Mucosa of rectum (tissue), 2 donors: ENCODE measurements around the gene STUM.
A peak's percentile ranks its signal among the peaks of the same experiment; 100 is the strongest.

Experiments used
- H3K27ac ChIP-seq, 2 donors: one replicate each; pipeline ENCODE4 v1.7.0; 2013; ENCODE audit warnings: inconsistent platforms in 2 of 2, low read depth in 2 of 2, low read length in 2 of 2
- H3K27me3 ChIP-seq, 2 donors: one replicate each; pipeline ENCODE4 v1.7.0; 2013; ENCODE audit warnings: low read length in 2 of 2; ENCODE audit not compliant: control insufficient read depth in 2 of 2, insufficient read depth in 2 of 2
- H3K36me3 ChIP-seq, 2 donors: one replicate each; pipeline ENCODE4 v1.7.0; 2013; ENCODE audit warnings: low read length in 2 of 2; ENCODE audit not compliant: control insufficient read depth in 2 of 2, insufficient read depth in 2 of 2
- H3K4me1 ChIP-seq, 2 donors: one replicate each; pipeline ENCODE4 v1.7.0; 2013; ENCODE audit warnings: low read length in 2 of 2, mild to moderate bottlenecking in 1 of 2; ENCODE audit not compliant: control insufficient read depth in 2 of 2, insufficient read depth in 2 of 2
- H3K4me3 ChIP-seq, 2 donors: one replicate each; pipeline ENCODE4 v1.7.0; 2013; ENCODE audit warnings: low read length in 2 of 2
- H3K9ac ChIP-seq, 2 donors: one replicate each; pipeline ENCODE4 v1.7.0; 2013; ENCODE audit warnings: low read length in 2 of 2, low read depth in 1 of 2, mild to moderate bottlenecking in 1 of 2
- H3K9me3 ChIP-seq, 2 donors: one replicate each; pipeline ENCODE4 v1.7.0; 2013; ENCODE audit warnings: low read length in 2 of 2; ENCODE audit not compliant: control insufficient read depth in 2 of 2
- donor health status: healthy.
- donor health status: Normal muscosa, but diverticular disease.

Gene STUM

DNA sequence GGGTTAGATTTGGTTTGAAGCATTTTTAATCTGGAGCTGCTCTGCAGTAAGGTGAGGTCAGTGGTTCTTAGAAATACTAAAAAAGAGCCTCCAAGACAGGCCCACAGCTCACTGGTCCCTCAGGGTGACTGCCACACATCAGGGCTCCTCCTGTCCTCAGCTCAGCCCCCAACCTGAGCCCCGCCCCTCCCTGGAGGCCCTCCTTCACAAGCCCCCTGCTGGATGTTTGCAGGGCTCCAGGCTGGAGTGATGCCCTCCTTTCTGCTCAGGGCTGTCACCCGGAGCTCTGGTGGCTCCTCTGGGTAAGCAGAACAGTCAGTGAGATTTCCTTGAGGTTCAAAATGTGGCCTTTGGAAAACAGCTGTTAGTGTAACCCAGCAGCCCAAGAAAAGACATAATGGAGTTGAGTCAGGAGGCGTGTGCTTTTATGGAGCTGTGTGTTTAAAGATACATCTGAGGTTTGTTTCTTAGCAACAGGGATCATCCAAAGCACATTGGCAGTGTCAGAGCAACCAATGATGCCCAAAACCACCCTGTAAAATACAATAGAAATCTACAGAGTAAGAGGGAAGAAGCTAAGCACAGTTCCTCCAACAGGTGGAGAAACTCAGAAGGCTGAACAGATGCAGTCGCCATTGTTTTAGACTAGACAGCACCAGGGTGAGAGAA, 21.4 kb downstream of the STUM start:
- no peak overlapping the region for H3K4me3 ChIP-seq
- no peak overlapping the region for H3K9ac ChIP-seq
- no peak overlapping the region for H3K27ac ChIP-seq
- no peaks in the 10 kb centered on the region for H3K36me3 ChIP-seq
- no peaks in the 10 kb centered on the region for H3K4me1 ChIP-seq
- no peaks in the 10 kb centered on the region for H3K9me3 ChIP-seq
- H3K27me3 ChIP-seq = peaks cover 0 to 2% of the 10 kb centered on the region in 2 donors

DNA sequence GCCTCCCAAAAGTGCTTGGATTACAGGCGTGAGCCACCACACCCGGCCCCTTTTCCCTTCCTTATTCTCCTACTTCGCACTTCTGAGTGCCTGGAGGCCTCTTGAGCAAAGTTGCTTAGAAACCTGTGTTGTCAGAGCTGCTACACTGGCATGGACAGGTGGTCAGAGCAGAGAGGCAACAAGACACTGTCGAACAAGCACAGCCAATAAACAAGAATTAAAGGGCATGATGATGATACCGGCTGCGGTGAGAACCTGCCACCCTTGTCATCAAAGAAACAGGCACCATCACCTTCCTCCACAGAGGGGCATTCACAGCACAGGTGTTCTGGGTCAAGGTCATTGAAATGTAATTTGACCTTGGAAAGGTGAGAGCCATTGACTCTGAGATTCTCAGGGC, 23.3 kb downstream of the STUM start:
- no peaks in the 10 kb centered on the region for H3K9me3 ChIP-seq
- no peaks in the 10 kb centered on the region for H3K36me3 ChIP-seq
- H3K4me1 ChIP-seq = no peaks in the 10 kb centered on the region
- no peaks in the 10 kb centered on the region for H3K27me3 ChIP-seq
- H3K9ac ChIP-seq = no peak overlapping the region
- no peak overlapping the region for H3K4me3 ChIP-seq
- no peak overlapping the region for H3K27ac ChIP-seq

DNA sequence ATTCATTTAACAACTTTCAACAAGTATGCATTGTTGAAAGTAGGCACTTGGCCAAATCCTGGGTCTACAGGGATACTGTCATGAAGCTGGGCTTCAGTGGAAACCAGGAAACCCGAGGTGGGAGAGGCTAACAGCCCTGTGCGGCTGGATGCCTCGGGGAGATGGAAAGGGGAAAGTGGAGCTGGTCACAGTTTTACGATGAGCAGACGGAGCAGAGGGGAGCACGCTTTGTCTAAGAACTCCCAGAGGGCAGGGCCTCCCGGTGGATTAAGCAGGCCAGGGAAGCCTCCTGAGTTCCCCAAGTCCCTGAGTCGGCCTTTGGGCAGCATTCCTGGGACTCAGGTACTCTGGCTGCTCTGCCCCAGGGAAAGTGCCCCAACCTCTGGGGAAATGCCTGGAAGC, 23.8 kb downstream of the STUM start:
- no peaks in the 10 kb centered on the region for H3K36me3 ChIP-seq
- no peaks in the 10 kb centered on the region for H3K4me1 ChIP-seq
- no peak overlapping the region for H3K9ac ChIP-seq
- H3K27me3 ChIP-seq = no peaks in the 10 kb centered on the region
- no peaks in the 10 kb centered on the region for H3K9me3 ChIP-seq
- H3K4me3 ChIP-seq = no peak overlapping the region
- no peak overlapping the region for H3K27ac ChIP-seq

DNA sequence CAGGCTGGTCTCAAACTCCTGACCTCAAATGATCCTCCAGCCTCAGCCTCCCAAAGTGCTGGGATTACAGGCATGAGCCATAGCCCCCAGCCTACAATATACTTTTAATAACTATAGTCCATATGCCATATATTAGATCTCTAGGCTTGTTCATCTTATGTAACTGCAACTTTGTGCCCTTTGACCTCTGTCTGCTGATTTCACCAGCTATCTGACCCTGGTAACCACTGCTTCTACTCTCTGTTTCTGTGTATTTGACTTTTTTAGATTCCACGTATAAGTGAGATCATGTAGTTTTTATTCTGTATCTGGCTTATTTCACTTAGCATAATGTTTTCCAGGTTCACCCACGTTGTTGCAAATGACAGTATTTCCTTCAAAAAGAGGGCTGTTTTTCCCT, 25.5 kb downstream of the STUM start:
- no peak overlapping the region for H3K27ac ChIP-seq
- no peaks in the 10 kb centered on the region for H3K36me3 ChIP-seq
- no peaks in the 10 kb centered on the region for H3K27me3 ChIP-seq
- H3K9ac ChIP-seq = no peak overlapping the region
- no peaks in the 10 kb centered on the region for H3K4me1 ChIP-seq
- no peak overlapping the region for H3K4me3 ChIP-seq
- no peaks in the 10 kb centered on the region for H3K9me3 ChIP-seq

DNA sequence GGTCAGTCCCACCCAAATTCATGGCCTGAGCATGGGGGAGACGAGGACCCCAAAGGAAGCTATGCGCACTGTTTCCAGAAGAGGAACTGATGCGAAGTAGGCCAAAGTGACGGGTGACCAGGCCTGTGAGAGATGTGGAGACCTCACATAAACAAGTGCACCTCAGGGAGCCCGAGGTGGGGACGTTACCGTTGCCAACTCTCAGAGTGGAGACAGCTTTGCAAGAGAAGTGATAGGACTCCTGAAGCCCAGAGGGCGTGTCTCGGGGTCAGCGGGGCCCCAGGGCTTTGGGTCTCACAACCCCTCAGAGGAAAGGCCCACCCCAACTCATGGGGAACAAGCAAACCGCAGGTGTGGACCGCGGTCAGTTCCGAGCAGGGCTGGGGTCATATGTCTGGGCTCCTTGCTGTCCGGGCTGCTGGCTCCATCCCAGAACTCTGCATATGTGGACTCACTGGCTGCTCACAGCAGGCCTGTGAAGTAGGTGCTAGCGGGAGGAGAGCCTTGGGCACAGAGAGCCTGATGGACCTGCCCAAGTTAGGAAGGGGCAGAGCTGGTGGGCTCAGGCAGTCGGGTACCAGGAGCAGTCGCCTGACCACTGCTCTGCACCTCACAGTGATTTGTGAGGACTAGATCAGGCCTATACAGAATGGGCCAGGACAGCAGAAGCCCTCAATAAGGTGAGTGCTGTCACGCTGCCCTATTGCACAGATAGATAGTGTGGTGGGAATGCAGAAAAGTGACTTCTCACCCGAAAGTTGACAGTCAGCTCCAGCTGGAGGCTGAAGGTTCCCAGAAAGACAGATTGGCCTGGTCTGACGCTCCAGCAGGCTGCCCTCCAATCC, 26.2 kb downstream of the STUM start:
- Histone ChIP-seq H3K27ac (peak overlapping the region in 1 of 2 donors; percentile 16), H3K9me3 (no peaks in the 10 kb centered on the region), H3K9ac (no peak overlapping the region), H3K4me1 (no peaks in the 10 kb centered on the region), H3K4me3 (no peak overlapping the region), H3K27me3 (no peaks in the 10 kb centered on the region), H3K36me3 (no peaks in the 10 kb centered on the region)

DNA sequence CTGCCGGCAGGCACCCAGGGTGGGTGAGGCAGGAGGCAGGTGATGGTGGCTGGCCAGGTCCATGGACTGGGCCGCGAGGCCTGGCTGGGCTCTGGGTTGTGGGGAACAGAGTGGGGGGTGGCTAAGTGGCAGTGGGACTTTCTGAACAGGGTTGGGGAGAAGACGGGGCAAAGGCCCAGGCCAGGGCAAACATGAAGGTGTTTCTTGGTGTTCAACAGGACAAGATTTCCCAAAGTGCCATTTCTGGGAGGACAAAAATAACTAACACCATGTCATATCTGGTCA, 26.8 kb downstream of the STUM start:
- H3K27ac ChIP-seq = peak overlapping the region in 1 of 2 donors; percentile 16
- no peaks in the 10 kb centered on the region for H3K27me3 ChIP-seq
- no peaks in the 10 kb centered on the region for H3K9me3 ChIP-seq
- no peak overlapping the region for H3K4me3 ChIP-seq
- H3K9ac ChIP-seq = no peak overlapping the region
- H3K4me1 ChIP-seq = no peaks in the 10 kb centered on the region
- H3K36me3 ChIP-seq = no peaks in the 10 kb centered on the region

DNA sequence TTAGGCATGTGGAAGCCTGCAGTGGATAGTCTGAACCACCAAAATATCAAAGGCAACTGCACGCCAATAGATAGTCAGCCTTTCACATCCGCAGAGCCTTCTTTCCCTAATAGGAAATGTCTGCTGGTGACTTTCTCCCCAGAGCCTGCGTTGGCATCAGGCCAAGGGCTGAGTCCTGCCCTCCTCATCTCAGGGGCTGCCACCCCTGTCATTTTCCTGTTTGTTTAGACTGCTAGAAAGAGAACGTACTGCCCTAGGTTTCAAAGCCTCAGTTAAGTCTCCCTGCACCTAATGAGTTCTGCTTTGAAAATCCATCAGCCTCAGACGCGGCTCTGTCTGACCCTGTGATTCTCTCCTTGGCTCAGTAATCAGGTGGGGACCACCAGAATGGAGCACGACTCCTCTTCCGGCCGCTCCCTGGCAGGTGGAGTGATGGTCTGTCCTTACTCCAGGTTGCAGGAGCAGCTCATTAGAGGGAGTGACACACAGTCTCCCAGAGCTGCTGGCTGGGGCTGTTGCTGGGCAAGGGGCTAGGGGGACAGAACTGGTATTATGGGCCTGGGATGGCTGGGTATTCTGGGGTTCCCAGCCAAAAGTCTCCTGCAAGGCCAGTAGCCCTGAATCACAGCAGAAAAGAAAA, 27.3 kb downstream of the STUM start:
- Histone ChIP-seq H3K27me3 (no peaks in the 10 kb centered on the region), H3K9me3 (no peaks in the 10 kb centered on the region), H3K9ac (no peak overlapping the region), H3K4me1 (no peaks in the 10 kb centered on the region), H3K27ac (peak overlapping the region in 1 of 2 donors; percentile 16), H3K4me3 (no peak overlapping the region), H3K36me3 (no peaks in the 10 kb centered on the region)

DNA sequence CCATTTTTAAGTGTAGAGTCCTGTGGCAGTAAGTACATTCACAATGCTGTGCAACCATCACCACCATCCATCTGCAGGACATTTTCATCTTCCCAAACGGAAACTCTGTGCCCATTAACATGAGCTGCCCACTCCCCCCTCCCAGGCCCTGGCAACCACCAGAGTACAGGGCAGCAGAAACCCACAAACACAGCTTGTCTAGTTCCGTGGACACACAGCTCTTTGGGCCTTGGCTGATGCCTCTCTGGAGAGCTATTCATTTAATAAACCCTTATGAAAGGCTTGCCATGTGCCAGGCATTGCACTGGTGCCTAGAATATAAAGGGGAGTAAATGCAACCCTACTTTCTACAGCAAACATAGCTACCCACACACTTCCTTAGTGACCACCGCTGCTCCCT, 28.0 kb downstream of the STUM start:
- Histone ChIP-seq H3K4me3 (no peak overlapping the region), H3K9ac (no peak overlapping the region), H3K27ac (no peak overlapping the region), H3K27me3 (no peaks in the 10 kb centered on the region), H3K9me3 (no peaks in the 10 kb centered on the region), H3K4me1 (no peaks in the 10 kb centered on the region), H3K36me3 (no peaks in the 10 kb centered on the region)

DNA sequence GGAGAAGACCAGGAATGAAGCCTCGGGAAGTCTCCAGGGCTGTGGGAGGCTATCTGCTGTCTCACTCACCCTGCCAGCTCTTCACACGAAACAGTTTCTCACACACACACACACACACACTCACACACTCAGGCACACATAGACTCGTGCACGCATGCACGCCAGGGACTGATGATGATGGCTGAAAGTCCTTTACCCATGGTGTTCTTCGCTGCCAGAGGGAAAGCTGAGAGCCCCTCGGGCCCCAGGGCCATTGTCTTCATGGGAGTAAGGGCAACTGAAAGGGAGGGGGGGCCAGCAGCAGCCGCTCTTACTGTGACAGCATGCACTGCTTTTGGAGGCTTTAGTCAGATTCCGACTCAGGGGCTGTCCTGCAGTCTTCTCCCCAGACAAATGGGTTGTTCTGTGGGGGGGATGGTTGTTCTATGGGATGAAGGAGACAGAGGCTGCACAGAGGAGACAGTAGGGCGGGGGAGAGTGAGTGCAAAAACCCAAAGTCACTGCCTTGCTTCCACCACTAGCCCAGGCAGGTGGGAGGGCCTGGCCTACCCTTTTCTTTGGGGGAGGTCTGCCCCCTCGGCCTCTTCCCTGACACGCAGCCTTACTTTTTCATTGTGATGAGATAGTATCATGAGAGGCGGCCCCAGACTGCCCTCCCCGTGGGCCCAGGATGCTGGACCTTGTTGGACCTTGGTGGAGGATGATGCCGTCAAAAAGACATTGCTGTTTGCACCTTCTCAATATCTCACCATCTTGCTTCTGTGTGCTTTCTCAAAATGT, 29.0 kb downstream of the STUM start:
- H3K4me3 ChIP-seq = no peak overlapping the region
- no peaks in the 10 kb centered on the region for H3K4me1 ChIP-seq
- no peak overlapping the region for H3K9ac ChIP-seq
- H3K27me3 ChIP-seq = no peaks in the 10 kb centered on the region
- H3K9me3 ChIP-seq = no peaks in the 10 kb centered on the region
- no peak overlapping the region for H3K27ac ChIP-seq
- H3K36me3 ChIP-seq = no peaks in the 10 kb centered on the region
